OCI-LY1 (cell line): Measurements from ENCODE around the gene CCNL2.

ENCODE experiments used
- H2AFZ ChIP-seq: fragments of 200-600 bp; sonication (generic), shearing (Covaris generic); 2 replicates; pipeline ENCODE4 v1.6.0; 2014; ENCODE audit warnings: antibody characterized with exemption, mild to moderate bottlenecking, low read length
- H3F3A ChIP-seq: fragments of 200-600 bp; sonication (generic), shearing (Covaris generic); 2 replicates; pipeline ENCODE4 v1.6.0; 2014; ENCODE audit warnings: mild to moderate bottlenecking, antibody characterized with exemption, low read length, moderate library complexity; ENCODE audit not compliant: insufficient read depth
- H3K27ac ChIP-seq: fragments of 200-600 bp; sonication (generic); 2 replicates; pipeline ENCODE4 v1.5.1; 2014; ENCODE audit warnings: low read length, mixed run types, mild to moderate bottlenecking, low read depth; ENCODE audit not compliant: poor library complexity, severe bottlenecking
- H3K27me3 ChIP-seq: fragments of 200-600 bp; sonication (generic); 2 replicates; pipeline ENCODE4 v1.6.0; 2014; ENCODE audit warnings: antibody characterized with exemption, mild to moderate bottlenecking, low read length, moderate library complexity; ENCODE audit not compliant: insufficient read depth
- H3K36me3 ChIP-seq: fragments of 200-600 bp; sonication (generic); 2 replicates; pipeline ENCODE4 v1.6.1; 2014; ENCODE audit warnings: mild to moderate bottlenecking, antibody characterized with exemption, low read length, moderate library complexity, mixed read lengths; ENCODE audit not compliant: insufficient read depth
- H3K4me1 ChIP-seq: fragments of 200-600 bp; sonication (generic); 2 replicates; pipeline ENCODE4 v1.5.1; 2014; ENCODE audit warnings: mild to moderate bottlenecking, low read length, moderate library complexity; ENCODE audit not compliant: insufficient read depth, severe bottlenecking
- H3K4me2 ChIP-seq: fragments of 200-600 bp; sonication (generic), shearing (Covaris generic); 2 replicates; pipeline ENCODE4 v1.6.1; 2014; ENCODE audit warnings: low read length
- H3K4me3 ChIP-seq: fragments of 200-600 bp; sonication (generic); 2 replicates; pipeline ENCODE4 v1.5.1; 2014; ENCODE audit warnings: low read length, low read depth, mild to moderate bottlenecking, mixed read lengths; ENCODE audit not compliant: poor library complexity, severe bottlenecking
- H3K79me2 ChIP-seq: fragments of 200-600 bp; shearing (Covaris generic); 2 replicates; pipeline ENCODE4 v1.6.1; 2016; ENCODE audit warnings: mixed run types, low read length, mixed read lengths; ENCODE audit not compliant: insufficient read depth
- H3K9ac ChIP-seq: fragments of 200-600 bp; sonication (generic), shearing (Covaris generic); 2 replicates; pipeline ENCODE4 v1.6.1; 2014; ENCODE audit warnings: mild to moderate bottlenecking, low read length, mixed read lengths
- H3K9me2 ChIP-seq: fragments of 200-600 bp; sonication (generic), shearing (Covaris generic); 2 replicates; pipeline ENCODE4 v1.6.1; 2014; ENCODE audit warnings: low read depth, mild to moderate bottlenecking, low read length, mixed read lengths
- H3K9me3 ChIP-seq: fragments of 200-600 bp; shearing (Covaris generic); 2 replicates; pipeline ENCODE4 v1.6.1; 2014; ENCODE audit warnings: low read length, mixed read lengths
- H4K20me1 ChIP-seq: fragments of 200-600 bp; sonication (generic), shearing (Covaris generic); 2 replicates; pipeline ENCODE4 v1.6.0; 2016; ENCODE audit warnings: mild to moderate bottlenecking, low read length; ENCODE audit not compliant: insufficient read depth
- CTCF ChIP-seq: fragments of 200-600 bp; sonication (generic), shearing (Covaris generic); IDR thresholded peaks from 2 replicates; pipeline ENCODE4 v1.5.1; 2017; ENCODE audit warnings: mild to moderate bottlenecking, antibody characterized with exemption, low read length, moderate library complexity, mixed read lengths
- EZH2 ChIP-seq: fragments of 200-600 bp; sonication (generic), shearing (Covaris generic); IDR thresholded peaks from 2 replicates; pipeline ENCODE4 v1.8.0; 2017; ENCODE audit warnings: borderline replicate concordance, mixed run types, mild to moderate bottlenecking, antibody characterized with exemption, low read length, moderate library complexity, mixed read lengths

CCNL2 gene

GRCh38 chr1:1434824-1435105 is 35.6 kb upstream of the CCNL2 start:
- no peaks in the 10 kb centered on the region for H3K9me2 ChIP-seq
- no peak overlapping the region for H3K4me3 ChIP-seq
- no peaks in the 10 kb centered on the region for H4K20me1 ChIP-seq
- H3K9me3 ChIP-seq: no peaks in the 10 kb centered on the region
- no peak overlapping the region for H3K4me2 ChIP-seq
- no peaks in the 10 kb centered on the region for H3F3A ChIP-seq
- no peaks in the 10 kb centered on the region for H3K79me2 ChIP-seq
- no peak overlapping the region for H3K27ac ChIP-seq
- no peak overlapping the region for H3K9ac ChIP-seq
- TF ChIP-seq EZH2 (no peak), CTCF (no peak)
- H3K27me3 ChIP-seq: peaks cover 7% of the 10 kb centered on the region; the same call in 1 of the 2 replicates
- H2AFZ ChIP-seq: no peak overlapping the region
- no peaks in the 10 kb centered on the region for H3K36me3 ChIP-seq
- H3K4me1 ChIP-seq: no peaks in the 10 kb centered on the region

- no peaks in the 10 kb centered on the region for H3K4me1 ChIP-seq
- H3K4me2 ChIP-seq: no peak overlapping the region
- H3K9me2 ChIP-seq: no peaks in the 10 kb centered on the region
- no peak overlapping the region for H3K9ac ChIP-seq
- TF ChIP-seq EZH2: no peak
- no peak for TF ChIP-seq CTCF
- no peaks in the 10 kb centered on the region for H3K79me2 ChIP-seq
- no peaks in the 10 kb centered on the region for H4K20me1 ChIP-seq
- no peak overlapping the region for H3K27ac ChIP-seq
- H3F3A ChIP-seq: no peaks in the 10 kb centered on the region
- H3K27me3 ChIP-seq: peaks cover 7% of the 10 kb centered on the region; the same call in 1 of the 2 replicates
- H3K36me3 ChIP-seq: no peaks in the 10 kb centered on the region
- H3K9me3 ChIP-seq: no peaks in the 10 kb centered on the region
- H2AFZ ChIP-seq: no peak overlapping the region
- H3K4me3 ChIP-seq: no peak overlapping the region
Observed at GRCh38 chr1:1434131-1434823, 35.1 kb upstream of the CCNL2 start.

- no peak overlapping the region for H3K27ac ChIP-seq
- TF ChIP-seq CTCF: no peak
- TF ChIP-seq EZH2: no peak
- no peaks in the 10 kb centered on the region for H3K79me2 ChIP-seq
- peaks cover 7% of the 10 kb centered on the region; the same call in 1 of the 2 replicates for H3K27me3 ChIP-seq
- H3K9ac ChIP-seq: no peak overlapping the region
- no peak overlapping the region for H3K4me3 ChIP-seq
- no peak overlapping the region for H3K4me2 ChIP-seq
- no peaks in the 10 kb centered on the region for H3K9me3 ChIP-seq
- no peak overlapping the region for H2AFZ ChIP-seq
- H3K4me1 ChIP-seq: no peaks in the 10 kb centered on the region
- H3K36me3 ChIP-seq: no peaks in the 10 kb centered on the region
- H3K9me2 ChIP-seq: no peaks in the 10 kb centered on the region
- no peaks in the 10 kb centered on the region for H4K20me1 ChIP-seq
- no peaks in the 10 kb centered on the region for H3F3A ChIP-seq
Observed at GRCh38 chr1:1433804-1434130, 34.6 kb upstream of the CCNL2 start.
